ENCODE results near the gene FILIP1L.
"Not testable (repeated sequence)": the region's sequence is repeated elsewhere in the genome, so short reads cannot be mapped to it uniquely, and the experiment has no call there.

The FILIP1L gene

GRCh38 chr3:100099621-100100020 lies 14.7 kb downstream of the FILIP1L start:
- no peak for DNase-seq (ENCODE audit: low read depth in 2 of 2)

DNA sequence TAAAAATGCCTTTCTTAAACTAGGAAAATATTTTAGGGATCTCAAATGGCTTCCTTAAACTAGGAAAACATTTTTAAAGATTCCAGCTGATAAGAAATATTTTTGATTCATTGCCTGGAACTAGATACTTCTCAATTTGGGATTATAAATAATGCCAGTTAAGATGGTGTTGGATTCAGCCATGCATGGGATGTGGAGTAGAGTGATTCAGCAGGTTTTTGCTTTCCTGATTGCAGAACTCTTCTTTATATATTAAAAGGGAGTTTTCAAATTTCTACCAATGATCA lies 15.6 kb downstream of the FILIP1L start:
- no peak for DNase-seq (ENCODE audit: low read depth in 2 of 2)

- no peak for DNase-seq (ENCODE audit: low read depth in 2 of 2)
Measured at GRCh38 chr3:100097919-100098783, 16.1 kb downstream of the FILIP1L start.

DNA sequence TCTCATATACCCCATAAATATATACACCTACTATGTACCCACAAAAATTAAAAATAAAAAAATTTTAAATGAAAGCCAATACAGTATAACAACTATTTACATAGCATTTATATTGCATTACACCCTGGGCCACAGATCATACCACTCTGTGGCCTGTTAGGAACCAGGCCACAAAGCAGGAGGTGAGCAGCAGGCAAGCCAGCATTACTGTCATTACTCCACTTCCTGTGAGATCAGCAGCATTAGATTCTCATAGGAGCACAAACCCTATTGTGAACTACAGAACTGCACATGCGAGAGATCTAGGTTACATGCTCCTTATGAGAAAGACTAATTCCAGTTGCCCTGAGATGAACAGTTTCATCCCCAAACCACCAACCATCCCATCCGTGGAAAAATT lies 17.4 kb downstream of the FILIP1L start:
- DNase-seq (ENCODE audit: low read depth in 2 of 2), result no peak

DNA sequence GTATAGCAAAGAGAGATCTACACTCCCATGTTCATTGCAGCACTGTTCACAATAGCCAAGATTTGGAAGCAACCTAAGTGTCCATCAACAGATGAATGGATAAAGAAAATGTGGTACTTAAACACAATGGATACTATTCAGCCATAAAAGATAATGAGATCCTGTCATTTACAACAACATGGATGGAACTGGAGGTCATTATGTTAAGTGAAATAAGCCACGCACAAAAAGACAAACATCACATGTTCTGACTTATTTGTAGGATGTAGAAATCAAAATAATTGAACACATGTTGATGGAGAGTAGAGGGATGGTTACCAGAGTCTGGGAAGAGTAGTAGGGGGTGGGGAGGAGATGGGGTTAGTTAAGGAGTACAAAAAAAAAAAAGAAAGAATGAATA lies 18.0 kb downstream of the FILIP1L start:
- DNase-seq (ENCODE audit: low read depth in 2 of 2), result not testable (repeated sequence)

GRCh38 chr3:100093831-100094230 lies 20.5 kb downstream of the FILIP1L start:
- DNase-seq (ENCODE audit: low read depth in 2 of 2), result no peak

- DNase-seq (ENCODE audit: low read depth in 2 of 2), result no peak
Measured at GRCh38 chr3:100090669-100091005, 23.7 kb downstream of the FILIP1L start.

DNA sequence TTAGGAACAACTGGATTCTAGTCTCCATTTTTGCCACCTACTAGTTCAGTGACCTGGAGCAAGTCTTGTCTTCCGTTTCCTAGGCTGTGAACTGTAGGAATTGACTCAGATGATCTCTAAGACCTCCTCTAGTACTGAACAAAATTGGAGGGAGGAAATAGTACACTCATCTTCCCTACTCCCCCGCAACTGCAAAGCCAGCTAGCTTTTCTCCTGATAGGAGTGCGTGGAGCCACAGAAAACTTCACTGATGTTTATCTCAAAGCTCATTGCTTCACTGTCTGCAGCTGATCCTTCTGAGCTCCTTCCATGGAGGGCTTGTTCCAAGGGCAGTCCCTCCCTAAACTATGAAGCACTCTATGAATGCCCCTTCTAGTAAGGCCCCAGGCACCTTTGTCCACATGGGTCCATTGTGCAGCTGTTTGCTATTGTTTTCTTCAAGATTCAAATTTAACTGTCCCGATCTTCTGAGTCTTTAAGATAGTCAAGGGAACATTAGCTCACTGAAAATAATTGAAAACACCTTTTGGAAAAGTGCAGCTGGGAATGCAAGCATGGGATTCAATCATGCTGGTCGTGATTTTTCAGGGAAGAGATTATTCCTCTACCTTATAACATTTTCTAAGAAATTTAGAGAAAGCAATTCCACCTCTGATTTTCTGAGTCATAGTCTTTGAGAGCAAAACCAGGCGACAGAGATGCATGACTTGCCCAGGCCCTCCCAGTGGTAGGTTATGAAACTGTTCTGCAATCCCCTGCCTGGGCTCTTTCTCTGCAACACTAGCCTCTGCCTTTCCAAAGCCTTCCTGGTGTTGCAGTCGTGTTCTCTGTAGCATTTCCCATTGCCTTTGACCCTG lies 24.3 kb downstream of the FILIP1L start:
- DNase-seq (ENCODE audit: low read depth in 2 of 2), result no peak

DNA sequence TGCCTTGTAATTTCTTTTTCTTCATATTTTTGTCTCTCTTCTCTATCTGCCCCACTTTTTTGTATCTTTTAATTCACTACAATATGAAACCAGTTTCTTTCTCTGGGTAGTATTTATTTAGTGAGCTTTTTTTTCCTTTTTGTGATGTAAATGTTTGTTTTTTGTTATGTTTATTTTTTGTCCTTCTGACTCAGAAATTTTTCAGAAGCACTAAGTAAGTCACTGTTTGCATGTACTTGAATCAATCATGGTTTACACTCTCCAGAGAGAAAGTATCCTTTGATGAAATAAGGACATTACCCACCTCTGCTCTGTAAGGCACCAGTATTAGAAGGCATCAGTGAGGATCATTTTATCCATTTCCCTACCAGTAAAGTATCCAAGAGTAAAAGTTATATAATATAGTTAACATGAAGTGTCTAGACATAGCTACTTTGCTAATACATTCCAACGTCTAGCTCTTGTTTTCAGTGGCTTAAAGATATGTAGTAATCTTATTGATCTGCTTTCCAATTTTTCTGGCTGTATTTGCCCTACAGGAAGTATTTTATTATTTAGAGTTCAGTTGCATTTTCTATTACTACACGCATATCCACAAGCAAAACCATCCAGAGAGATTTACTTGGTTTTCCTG lies 25.4 kb downstream of the FILIP1L start:
- no peak for DNase-seq (ENCODE audit: low read depth in 2 of 2)

DNA sequence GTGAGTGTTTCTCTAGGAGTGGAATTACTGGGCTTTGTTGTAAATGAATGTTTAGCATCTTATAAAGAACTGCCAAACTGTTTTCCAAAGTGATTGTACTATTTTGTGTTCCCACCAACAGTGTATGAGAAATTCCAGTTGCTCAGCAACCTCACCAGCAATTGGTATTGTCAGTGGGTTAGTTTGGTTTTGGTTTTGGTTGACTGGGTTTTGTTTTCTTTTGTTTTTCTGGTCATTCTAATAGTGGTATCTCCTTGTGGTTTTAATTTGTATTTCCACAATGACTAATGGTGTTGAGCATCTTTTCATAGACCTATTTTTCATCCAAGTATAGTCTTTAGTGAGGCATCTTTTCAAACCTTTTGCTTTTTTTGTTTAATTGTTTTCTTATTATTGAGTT lies 27.1 kb downstream of the FILIP1L start:
- no peak for DNase-seq (ENCODE audit: low read depth in 2 of 2)

GRCh38 chr3:100086401-100086800 lies 27.9 kb downstream of the FILIP1L start:
- DNase-seq (ENCODE audit: low read depth in 2 of 2), result no peak

GRCh38 chr3:100084100-100084806 lies 30.0 kb downstream of the FILIP1L start:
- DNase-seq (ENCODE audit: low read depth in 2 of 2), result no peak

DNA sequence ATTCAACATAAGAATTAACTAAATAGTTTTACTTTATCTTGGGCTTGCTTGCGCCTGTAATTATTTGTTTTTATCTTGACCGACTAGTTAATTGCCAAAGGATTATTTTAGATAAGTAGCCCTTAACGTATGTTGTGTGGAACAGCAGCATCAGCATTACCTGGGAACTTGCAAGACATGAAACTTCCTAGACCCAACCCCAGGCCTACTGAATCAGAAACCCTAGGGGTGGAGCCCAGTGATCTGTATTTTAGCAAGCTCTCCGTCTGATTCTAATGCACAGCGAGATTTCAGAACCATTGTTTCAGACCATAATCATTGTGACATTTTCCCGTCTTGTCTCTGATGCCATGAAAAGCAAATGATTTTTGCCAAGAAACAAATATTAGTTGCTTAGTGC lies 31.1 kb downstream of the FILIP1L start:
- DNase-seq (ENCODE audit: low read depth in 2 of 2), result no peak

DNA sequence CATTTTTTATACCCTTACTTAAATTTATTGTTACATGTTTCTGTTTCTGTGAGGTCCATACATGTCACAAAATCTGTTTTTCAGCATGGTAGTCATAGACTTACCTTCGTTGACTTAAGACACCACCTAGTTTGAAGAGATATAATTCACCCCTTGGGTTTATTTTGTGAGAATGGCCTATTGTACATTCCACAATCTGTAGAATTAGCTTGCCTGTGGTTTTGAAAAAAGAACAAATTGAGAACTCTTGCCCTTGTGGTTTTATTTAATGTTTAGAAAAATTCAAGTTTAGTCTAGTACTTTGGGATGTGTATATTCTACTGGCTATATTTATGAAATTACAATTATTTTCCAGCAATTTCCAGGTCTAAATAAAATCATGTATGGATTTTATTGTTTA lies 31.6 kb downstream of the FILIP1L start:
- DNase-seq (ENCODE audit: low read depth in 2 of 2), result no peak

GRCh38 chr3:100081986-100082692 lies 32.2 kb downstream of the FILIP1L start:
- DNase-seq (ENCODE audit: low read depth in 2 of 2), result no peak

DNA sequence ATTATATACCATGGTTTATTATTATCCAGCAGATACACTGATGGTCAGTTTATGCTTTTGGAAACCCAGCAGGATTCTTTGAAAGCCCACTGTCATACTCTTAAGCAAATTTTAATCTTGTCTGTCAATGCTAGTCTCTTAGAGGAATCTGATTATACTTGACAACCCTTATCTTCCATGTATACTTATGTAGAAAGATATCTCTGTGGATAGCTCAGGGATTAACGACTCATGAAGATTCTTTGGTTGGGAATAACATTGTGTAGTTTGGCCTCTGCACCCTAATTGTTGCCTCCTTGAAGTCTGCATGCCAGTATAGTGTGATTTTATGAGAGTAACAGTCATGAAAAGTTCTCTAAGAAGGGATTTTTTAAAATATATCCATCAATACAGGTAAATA lies 33.0 kb downstream of the FILIP1L start:
- DNase-seq (ENCODE audit: low read depth in 2 of 2), result no peak

DNA sequence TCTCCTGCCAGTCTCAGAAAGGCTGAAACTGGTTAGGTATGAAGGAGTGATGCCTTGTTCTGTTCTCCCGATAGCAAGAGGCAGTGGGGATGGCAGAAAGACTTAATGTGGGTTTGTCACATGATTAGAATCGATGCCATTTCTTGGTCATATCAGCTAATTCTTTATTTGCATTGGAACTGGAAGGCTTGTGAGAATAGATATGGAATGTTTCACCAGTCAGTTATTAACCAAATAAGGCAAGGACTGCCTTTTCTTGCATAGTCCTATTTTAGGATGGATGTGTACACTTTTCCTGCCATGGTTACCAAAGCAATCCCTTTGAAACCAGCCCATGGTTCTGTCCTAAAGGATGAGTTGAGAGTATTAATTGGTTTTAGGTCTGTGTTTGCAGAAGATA lies 33.7 kb downstream of the FILIP1L start:
- DNase-seq (ENCODE audit: low read depth in 2 of 2), result no peak

DNA sequence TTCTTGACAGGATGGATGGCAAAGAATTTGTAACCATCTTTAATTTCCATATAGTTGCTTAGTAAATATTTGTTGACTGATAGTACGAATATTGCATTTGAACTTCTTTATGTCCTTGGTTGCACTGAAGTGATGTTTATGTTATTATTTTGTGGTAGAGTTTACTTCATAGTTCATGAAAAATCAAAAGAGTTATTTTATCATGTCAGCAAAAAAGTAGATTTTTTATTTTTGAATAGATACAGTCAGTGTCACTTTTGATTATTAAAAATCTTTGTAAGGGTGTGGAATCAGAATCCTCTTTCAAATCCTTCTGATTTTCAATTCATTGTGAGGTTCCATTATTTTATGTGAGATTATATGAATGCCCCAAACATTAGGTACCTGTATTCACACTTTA lies 35.0 kb downstream of the FILIP1L start:
- DNase-seq (ENCODE audit: low read depth in 2 of 2), result no peak

- DNase-seq (ENCODE audit: low read depth in 2 of 2), result no peak
Measured at GRCh38 chr3:100076731-100077529, 37.4 kb downstream of the FILIP1L start.

DNA sequence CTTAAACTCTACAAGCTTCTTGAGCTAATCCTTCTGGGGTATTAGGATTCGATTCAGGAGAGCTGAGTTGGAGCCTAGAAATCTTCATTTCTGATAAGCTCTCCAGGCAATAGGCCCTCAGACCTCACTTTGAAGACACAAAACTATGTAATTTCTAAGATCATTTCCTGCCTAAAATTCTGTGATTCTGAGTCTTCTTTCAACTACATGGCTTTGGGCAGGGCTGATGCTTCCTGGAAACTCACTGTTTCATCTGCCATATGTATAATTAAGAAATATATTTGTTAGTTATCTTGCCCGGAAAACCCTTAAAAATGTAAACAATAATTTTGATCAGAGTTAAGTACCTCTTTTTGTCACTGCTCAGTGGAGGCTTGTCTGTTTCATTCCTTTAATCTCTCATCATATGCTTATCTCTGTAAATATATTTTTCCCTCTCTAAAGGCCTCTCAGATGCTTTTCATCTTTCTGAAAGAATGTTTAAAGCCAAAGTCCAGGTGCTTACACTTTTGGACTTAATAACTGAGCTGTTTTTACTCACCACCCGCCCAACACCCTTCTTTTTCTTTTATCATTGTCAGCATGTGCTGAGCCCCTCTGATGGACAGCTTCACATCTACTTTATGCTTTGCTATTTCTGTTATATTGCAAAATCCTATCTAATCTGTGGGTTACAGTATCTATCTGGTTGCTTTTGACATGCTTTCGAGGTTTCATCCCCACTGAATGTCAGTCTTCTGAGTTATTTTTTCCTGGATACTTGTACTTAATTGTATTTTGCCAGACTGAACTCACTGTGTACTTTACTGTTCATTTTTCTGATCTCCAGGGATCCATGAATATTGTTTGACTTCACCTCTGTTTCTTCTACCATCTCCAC lies 38.2 kb downstream of the FILIP1L start:
- DNase-seq (ENCODE audit: low read depth in 2 of 2), result no peak

All from stimulated activated CD8-positive, alpha-beta memory T cell treated with anti-CD3 and anti-CD28 coated beads, Interleukin-2, amount 100 ng/mL, for 1 hour (primary cell).